ENCODE measurements around the gene XPO6. TPM values are rescaled to one million over a fixed set of nuclear protein-coding genes. Genes with fewer than 3 reads are reported as not detected.
"Not testable (repeated sequence)": the region's sequence is repeated elsewhere in the genome, so short reads cannot be mapped to it uniquely, and the experiment has no call there.

Gene XPO6
- total RNA-seq, 1 donor from 2014 or later = 206 TPM

DNA sequence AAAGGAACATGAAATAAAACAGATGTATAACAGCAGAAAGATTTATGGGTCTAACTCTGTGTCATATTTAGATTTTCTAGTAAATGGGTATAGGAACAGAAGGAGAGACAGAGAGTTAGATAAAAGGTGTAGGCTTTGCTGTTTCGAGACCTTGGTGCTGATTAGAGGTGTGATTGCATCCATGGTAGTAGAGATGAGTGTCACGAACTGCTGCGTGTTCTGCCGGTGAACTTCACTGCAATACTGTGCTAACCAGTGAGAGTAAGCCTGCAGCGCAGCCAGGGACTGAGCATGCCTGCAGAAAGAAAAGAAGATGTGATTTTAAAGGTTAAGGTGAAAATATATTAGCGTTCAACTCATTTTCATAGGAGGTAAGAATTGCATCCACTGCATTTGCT, 94.6 kb downstream of the XPO6 start:
- intact Hi-C loops (cut with micrococcal nuclease) = no loop called here

DNA sequence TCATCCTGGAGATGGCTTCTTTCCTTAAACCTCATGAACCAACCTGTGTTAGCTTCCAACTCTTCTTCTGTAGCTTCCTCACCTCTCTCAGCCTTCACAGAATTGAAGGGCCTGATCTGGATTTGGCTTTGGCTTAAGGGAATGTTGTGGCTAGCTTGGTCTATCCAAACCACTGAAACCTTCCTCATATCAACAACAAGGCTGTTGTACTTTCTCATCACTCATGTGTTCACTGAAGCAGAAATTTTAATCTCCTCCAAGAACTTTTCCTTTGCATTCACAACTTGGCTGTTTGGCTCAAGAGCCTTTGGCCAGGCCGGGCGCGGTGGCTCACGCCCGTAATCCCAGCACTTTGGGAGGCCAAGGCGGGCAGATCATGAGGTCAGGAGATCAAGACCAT, 95.9 kb downstream of the XPO6 start:
- intact Hi-C loops (cut with micrococcal nuclease) = not testable (repeated sequence)

DNA sequence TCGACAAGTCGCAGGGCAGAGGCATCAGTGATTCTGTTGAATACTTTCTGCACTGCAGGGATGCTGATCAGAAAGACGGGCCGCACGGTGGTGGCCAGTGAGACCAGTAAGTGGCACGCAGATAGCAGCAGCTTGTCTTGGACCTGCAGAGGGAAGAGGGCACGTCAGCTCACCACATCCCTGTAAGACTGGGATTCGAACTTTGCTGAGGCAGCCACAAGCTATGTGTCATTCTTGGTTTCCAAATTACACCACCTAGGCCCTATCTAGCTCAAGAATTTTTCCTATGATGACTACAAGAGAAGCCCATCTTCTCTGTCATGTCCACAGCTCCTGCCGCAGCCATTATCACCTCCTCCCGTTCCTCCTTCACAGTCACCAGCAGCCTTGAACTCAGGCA, 98.9 kb downstream of the XPO6 start:
- intact Hi-C loops (cut with micrococcal nuclease) = no loop called here

DNA sequence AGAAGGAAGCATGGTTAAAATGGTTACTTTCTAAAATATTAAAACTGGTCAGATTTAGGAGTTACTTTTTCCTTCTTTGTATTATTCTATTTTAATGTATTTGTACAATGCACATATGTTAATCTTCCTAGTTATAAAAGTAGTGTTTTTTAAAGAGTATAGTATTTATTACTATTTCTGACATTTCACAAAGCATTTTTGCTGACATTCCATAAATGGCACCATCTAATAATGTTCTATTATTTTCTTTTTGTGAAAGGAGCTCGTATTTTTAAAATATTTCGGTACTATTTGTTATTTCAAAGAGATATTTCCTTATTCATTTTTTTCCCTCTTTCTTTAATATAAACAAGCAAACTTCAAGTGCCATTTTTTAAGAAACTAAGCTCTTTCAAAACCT, 100.8 kb downstream of the XPO6 start:
- intact Hi-C loops (cut with micrococcal nuclease) = no loop called here

DNA sequence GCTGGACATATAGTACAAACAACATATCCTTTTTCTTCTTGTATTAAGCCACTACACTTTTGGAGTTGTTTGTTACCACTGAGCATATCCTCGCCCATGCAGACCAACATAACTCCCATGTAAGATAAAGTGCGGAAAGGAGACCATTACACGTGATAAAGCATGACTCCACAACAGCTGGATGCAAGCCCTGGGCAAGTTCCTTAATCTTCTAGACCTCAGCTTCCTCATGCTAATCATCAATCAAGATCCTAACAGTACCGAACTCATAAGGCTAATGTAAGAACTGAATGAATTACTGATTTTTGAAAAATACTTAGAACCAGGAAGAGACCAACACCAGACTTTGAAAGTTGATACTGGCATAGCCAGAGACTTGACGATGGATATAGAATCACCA, 101.3 kb downstream of the XPO6 start:
- intact Hi-C loops (cut with micrococcal nuclease) = no loop called here

DNA sequence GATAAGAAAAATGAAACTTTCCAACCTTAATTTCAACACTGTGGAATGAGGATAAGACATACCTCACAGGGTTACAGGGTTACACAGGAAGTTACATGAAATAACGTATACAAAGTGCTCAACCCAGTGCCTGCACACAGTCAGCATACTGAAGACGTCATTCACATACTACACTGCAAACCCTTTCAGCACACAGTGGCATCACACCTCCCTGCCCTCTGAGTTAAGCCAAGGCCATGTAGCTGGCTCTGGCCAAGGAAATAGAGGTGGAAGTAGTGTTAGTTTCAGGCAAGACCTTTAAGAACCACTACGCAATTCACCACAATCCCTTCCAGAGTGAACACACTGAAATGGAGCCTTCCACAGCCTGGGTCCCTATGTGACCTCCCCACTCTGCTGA, 101.7 kb downstream of the XPO6 start:
- intact Hi-C loops (cut with micrococcal nuclease) = no loop called here

DNA sequence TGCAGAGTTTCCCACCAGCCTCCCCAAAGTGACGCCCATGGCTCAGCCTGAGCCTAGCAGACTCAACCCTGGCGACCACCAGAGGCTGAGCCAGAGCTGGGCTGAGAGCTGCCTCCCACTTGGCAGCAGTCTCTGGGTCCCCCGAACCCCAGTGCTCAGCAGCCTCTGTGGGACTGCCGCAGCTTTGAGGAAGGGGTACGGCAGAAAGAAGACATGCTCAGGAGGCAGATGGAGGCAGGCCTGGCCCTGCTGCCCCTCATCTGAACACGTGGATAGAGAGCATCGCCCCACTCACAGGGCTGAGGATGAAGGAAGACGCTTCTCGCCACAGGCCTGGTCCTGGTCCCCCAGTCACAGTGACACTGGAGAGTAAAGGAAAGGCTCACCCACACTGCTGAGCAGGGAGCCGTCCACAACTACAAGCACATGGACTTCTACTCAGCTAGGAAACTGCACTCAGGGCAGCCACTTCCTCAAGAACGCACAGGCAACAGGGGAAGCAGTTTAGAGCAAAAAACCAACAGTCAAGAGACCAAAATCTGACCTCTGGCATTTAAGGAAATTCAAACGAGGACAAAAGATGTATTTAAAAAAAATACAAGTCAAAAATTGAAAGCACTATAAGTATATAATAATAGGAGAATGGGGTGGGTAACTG, 103.0 kb downstream of the XPO6 start:
- intact Hi-C loops (cut with micrococcal nuclease) = no loop called here

DNA sequence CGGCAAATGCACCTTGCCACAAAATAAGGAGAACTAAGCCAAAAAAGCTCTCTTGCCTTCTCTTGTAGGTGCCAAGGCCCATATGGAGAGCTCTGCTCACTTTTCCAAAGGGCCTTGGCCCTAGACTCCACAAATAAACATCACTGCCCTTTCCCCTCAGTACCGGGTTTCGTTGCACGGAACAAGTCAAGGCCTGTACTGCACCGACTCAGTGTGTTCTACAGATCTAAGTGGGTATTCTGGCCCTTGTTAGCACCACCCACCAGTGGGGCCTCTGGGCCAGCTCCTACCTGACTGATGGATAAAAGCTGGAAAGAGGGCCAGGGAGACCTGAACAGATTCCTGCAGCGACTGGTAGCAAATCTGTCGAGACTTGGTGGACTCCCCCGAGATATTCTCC, 104.5 kb downstream of the XPO6 start:
- intact Hi-C loops (cut with micrococcal nuclease) = no loop called here

DNA sequence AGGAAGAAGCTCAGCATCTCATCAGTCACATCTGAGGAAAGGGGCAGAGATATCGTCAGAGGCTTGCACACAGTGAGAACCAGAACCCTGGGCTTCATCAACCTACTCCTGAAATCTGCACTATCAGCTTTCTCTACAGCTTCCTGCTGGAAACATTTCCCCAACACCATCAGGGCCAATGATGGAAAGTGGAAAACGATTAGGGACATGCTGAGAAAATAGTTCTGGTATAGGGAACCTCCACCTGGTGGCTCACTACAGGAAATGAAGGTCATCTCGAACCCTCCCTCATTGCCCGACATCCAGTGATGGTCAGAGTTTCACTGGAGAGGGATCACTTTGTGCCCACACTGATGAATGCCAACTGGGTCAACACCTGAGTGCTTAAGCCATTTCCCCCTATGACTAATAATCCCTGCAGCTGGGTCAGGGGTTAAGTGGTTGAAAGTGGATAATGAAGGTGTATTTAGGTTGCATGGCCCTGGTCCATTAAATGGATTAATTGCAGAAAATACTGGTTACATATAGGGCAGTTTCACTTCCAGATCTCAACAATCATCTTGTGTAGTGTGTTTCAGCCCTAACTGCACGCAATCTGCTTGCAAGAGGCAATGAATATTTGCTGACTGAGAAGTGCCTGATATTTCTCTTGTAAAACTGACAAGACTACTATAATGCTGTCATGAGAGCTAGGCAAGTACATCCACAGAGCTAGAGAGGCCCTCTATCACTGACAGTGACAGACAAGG, 105.1 kb downstream of the XPO6 start:
- intact Hi-C loops (cut with micrococcal nuclease) = no loop called here

DNA sequence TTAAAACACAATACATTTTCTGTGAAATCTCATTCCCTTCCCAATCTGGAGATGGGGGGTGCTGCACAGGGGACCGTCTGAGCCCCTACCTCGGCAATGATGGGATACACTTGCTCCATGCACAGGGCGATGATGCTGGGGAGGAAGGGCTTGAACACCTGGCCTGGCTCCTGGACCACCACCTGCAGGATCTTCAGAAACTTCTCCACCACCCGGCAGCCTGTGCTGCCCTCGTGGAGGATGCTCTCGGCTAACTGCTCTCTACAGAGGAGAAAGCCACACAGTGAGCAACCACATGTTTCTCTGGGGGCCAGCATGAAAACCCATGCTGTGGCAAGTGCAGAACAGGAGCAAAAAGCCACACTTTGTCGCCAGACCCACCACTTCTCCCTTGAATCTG, 105.8 kb downstream of the XPO6 start:
- intact Hi-C loops (cut with micrococcal nuclease) = no loop called here

DNA sequence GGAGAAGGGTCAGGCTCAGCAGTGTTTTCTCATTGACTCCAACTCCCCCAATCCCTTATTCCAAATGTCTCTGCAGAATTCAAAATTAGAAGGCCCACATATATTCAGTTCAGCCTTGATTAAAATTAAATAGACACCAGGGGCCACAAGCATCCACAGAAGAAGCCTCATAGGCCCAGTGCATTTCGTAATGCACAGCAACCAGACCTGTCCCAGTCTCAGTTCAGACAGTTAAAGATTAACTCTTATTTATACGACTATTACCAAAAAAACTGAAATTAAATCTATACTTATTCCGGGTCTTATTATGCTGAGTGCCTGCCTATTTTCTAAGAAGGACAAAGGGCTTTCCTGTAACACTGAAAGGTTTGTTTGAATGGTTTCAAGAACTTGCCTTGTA, 106.5 kb downstream of the XPO6 start:
- intact Hi-C loops (cut with micrococcal nuclease) = no loop called here

DNA sequence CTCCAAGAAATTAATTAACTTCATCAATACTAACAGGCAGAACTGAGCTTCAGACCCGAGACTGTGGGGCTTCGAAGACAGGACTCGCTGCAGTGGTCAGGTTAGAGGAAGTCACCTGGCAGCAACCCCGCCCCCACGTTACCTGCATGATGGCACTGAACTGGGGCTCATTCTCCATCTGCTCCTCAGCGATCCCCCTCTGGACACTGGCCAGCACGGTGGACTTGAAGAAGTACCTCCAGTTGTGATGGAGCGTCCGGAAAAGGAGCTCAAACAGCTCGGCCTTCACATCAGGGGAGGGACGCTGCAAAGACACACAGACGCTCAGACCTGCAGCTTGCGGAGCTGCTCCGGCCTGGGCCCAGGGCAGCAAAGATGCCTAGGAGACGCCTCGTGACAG, 107.4 kb downstream of the XPO6 start:
- intact Hi-C loops (cut with micrococcal nuclease) = no loop called here

DNA sequence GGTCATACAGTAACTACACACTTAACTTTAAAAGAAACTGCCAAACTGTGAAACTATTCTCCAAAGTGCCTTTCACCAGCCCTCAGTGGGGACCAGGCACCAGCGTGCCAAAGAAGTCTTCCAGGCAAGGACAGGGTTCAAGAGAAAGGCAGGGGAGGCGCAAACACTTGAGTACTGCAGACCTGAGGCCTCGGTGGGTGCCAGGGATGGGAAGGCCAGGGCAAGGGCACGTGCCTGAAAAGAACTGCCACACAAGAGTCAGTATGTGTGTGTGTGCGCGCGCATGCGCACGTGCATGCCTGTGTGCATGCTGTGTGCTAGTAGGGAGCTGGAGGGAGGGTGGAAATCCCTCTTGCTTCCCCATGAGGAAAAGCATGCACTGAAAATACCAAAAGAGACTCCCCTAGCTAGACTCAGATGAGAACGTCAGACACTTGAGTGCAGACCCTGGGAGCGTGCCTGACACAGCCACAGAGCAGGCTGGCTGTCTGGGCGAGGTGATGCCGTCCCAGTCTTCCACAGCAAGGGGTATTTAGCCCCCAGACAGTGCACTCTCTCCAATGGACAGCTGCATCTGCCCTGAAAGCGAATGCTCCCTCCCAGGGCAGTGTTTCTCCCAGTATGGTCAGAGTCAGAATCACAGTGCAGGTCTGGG, 108.1 kb downstream of the XPO6 start:
- intact Hi-C loops (cut with micrococcal nuclease) = no loop called here

DNA sequence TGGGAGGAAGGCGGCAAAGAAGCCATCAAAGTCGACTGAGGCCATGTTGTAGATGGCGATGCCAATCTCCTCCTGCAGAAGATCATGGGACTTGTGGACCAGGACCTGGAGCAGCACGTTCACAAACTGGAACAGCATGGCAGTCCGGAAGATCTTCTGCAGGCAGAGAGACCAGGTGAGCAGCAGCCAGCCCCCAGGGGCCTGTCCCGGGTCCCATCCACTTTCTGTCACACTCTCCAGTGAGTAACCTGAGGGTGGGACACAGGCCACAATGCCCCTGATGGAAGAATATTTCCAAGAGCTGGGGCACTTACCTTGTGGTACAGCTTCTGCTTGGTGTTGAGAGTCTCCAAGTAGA, 110.3 kb downstream of the XPO6 start:
- intact Hi-C loops (cut with micrococcal nuclease) = no loop called here

DNA sequence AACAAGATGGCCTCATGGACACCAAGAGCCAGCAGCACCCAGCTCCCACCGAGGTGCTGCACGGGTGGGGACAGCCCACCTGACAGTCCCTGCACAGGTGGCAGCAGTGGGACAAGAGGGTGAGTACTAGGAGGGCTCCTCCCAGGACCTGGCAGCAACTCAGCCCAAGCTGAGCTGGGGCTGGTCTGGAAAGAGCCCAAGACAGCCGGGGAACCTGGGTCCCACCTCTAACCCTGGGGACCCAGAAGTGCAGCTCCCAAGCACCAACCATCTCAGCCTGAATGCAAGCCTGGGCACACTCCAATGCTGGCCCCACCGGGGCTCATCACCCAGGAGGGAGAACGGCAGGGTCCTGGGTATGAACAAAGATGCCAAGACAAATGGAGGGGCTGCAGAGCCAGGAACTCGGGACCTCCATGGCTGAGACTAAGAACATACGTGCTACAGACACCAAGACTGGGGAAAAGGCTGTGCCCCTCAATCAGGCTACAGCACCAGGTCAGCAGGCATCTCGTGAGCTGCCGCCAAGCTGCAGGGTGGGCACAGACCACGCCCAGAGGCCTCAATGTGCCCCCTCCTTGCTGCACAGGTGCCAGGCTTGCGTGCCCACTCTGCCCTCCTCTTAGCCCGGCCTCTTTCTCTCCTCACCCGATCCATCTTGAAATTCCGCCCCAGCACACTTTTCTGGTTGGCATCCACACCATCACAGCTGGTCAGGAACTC, 110.8 kb downstream of the XPO6 start:
- intact Hi-C loops (cut with micrococcal nuclease) = no loop called here

DNA sequence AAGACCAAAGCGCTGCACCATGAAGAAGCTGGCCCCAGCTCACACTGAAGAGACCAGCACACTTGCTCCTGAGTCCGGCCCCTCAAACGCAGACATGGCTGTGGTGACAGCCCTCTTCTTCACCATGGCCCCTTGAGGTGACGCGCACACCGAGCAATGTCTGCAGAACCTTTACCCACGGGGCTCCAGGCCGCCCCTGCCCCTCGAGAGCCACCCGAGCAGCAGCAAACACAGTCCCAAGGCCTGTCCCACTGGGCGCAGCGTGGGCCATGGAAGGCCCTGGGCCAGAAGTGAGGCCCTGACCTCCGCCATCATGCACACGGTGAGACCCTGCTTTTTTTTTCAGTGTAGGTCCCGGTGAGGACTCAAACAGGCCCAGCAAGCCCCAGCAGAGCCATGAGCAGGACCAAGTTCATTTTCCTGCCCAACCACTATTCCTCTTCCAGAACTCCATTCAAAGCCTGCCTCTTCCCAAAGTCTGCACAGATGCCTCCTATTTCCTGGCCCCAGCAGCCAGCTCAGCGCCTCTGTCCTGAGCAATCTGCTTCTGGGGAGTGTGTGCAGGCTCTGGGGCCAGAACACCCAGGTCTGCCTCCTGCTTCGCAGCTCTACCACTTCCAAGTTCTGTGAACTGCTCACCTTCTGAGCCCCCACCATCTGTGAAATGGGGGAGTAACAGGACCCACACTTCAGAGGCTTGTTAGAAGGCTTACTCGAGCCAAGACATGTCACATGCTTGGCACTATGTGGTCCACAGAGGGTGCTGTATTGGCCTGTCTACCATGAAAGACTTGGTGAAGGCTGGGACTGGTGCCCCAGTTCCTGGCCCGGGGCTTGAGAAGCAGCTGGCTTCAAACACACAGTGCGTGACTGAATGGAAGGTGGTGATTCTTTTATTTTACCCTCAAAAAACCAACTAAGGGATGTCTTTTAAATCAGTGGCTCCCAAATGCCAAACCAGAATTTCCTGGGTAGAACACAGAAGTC, 112.5 kb downstream of the XPO6 start:
- intact Hi-C loops (cut with micrococcal nuclease) = no loop called here

DNA sequence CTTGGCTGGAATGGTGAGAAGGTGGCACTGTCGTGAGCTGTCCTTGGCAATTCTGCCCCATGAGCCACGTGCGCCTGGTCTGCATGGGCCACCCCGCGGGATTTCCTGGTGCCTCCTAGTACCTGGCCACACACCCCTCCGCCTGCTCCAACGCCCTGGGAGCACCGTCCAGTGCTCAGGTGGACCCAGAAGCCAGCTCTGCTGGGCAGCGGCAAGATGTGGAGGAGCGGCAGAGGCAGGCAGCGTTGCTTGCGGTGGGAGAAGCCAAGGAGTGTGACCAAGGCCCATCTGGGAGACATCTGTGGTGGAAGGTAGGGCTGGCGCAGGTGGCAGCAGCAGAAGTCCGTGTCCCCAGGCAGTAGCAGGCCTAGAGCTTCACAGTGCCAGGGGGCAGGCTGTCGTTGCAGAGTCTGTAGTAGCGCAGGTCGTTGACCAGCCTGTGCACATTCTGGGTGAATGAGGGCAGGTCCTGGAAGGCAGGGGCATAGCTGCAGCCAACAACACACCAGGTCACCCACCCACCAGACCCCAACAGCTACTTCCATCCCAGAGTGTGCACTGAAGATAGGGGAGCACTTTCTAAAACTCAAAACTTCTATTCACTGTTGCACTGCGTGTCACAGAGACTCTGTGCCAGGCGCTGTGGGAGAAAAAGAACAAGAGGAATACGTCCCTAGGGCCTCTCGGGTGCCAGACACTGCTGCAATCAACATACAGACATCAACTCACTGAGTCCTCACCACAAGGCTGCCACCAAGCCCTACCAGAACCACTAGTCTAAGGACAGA, 113.4 kb downstream of the XPO6 start:
- intact Hi-C loops (cut with micrococcal nuclease) = no loop called here

DNA sequence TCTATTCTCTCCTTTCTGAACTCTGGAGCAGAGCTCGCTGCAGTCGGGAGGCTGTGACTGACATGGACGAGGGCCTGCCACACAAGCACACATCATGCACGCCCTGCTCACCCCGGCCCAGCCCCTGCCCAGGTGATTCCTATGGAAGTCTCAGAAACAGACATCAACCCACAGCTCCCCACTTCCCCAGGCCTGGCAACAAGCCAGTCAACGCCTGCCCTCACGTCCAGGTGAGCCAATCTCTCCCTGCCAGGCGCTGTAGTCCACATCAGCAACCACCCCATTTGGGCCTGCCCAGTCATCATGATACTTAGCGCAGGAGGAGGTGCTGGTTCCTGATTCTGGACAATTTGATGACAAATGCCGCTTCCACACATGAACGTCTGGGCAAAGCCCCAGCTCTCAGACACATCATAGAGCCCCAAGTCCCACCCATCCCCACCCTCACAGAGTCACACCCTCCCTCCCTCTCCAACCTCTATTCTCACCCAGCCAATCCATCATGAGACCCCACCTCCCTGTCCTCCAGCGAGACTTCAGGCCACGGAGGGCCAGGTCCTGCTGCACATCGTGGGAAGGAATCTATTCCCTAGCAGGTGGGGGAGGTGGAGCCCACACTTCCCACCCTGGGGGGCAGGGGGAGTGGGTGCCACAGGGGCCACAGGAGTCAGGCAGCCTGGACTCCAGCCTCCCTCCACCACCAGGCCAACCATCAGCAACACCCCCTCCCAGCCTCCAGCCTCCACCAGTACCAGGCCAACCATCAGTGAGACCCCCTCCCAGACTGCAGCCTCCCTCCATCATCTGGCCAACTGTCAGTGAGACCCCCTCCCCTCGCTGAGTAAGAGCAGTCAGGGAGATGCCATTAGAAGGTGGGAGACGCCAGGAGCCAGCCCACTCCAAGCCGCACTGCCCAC, 114.5 kb downstream of the XPO6 start:
- intact Hi-C loops (cut with micrococcal nuclease) = no loop called here

DNA sequence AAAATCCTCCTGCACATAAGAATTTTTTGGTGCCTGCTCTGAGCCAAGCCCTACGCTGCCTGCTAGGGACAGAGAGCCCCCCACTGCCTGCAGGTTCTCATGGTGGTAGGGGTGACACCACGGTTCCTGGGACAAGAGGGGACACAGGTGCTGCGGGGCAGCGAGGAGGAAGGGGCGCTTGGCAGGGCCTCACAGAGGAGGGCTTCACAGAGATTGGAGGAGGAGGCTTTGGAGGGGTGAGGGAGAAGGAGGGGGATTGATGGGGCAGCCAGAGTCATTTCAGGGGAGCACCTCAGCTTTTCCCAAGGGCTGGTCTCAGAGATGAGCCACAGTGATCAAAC, 118.4 kb downstream of the XPO6 start:
- intact Hi-C loops (cut with micrococcal nuclease) = no loop called here
